Left hindlimb (tissue), 1 donor: ENCODE data around the gene SCAPER.
"Not testable (repeated sequence)": the region's sequence is repeated elsewhere in the genome, so short reads cannot be mapped to it uniquely, and the experiment has no call there.

ENCODE experiments used
- DNase-seq: peaks from one replicate; pipeline ENCODE4 v3.0.0-alpha.2; 2018

Gene SCAPER

GRCh38 chr15:76553102-76553501 lies 352.0 kb downstream of the SCAPER start:
- no peak for DNase-seq

- no peak for DNase-seq
Observed at GRCh38 chr15:76546805-76547204, 358.3 kb downstream of the SCAPER start.

- DNase-seq: no peak
Observed at GRCh38 chr15:76533995-76534394, 371.1 kb downstream of the SCAPER start.

- DNase-seq: no peak
Observed at GRCh38 chr15:76533060-76533820, 371.9 kb downstream of the SCAPER start.

- DNase-seq: no peak
Observed at GRCh38 chr15:76529911-76530310, 375.2 kb downstream of the SCAPER start.

- no peak for DNase-seq
Observed at GRCh38 chr15:76526111-76526510, 379.0 kb downstream of the SCAPER start.

- no peak for DNase-seq
Observed at GRCh38 chr15:76517910-76518309, 387.2 kb downstream of the SCAPER start.

GRCh38 chr15:76514282-76514681 lies 390.9 kb downstream of the SCAPER start:
- no peak for DNase-seq

GRCh38 chr15:76512971-76513370 lies 392.2 kb downstream of the SCAPER start:
- no peak for DNase-seq

- DNase-seq: not testable (repeated sequence)
Observed at GRCh38 chr15:76510663-76511062, 394.5 kb downstream of the SCAPER start.

GRCh38 chr15:76503804-76504203 lies 401.3 kb downstream of the SCAPER start:
- DNase-seq: no peak

- DNase-seq: no peak
Observed at GRCh38 chr15:76503121-76503520, 402.0 kb downstream of the SCAPER start.

GRCh38 chr15:76502678-76503077 lies 402.5 kb downstream of the SCAPER start:
- DNase-seq: no peak

GRCh38 chr15:76502185-76502584 lies 403.0 kb downstream of the SCAPER start:
- not testable (repeated sequence) for DNase-seq

GRCh38 chr15:76501726-76502125 lies 403.4 kb downstream of the SCAPER start:
- DNase-seq: no peak

GRCh38 chr15:76501011-76501410 lies 404.1 kb downstream of the SCAPER start:
- DNase-seq: no peak

- DNase-seq: no peak
Observed at GRCh38 chr15:76495487-76495886, 409.7 kb downstream of the SCAPER start.

- DNase-seq: no peak
Observed at GRCh38 chr15:76492538-76492937, 412.6 kb downstream of the SCAPER start.

- no peak for DNase-seq
Observed at GRCh38 chr15:76483752-76484151, 421.4 kb downstream of the SCAPER start.

GRCh38 chr15:76483018-76483417 lies 422.1 kb downstream of the SCAPER start:
- no peak for DNase-seq

- no peak for DNase-seq
Observed at GRCh38 chr15:76480267-76480666, 424.9 kb downstream of the SCAPER start.

- no peak for DNase-seq
Observed at GRCh38 chr15:76470691-76471090, 434.4 kb downstream of the SCAPER start.

- no peak for DNase-seq
Observed at GRCh38 chr15:76468722-76469121, 436.4 kb downstream of the SCAPER start.

- no peak for DNase-seq
Observed at GRCh38 chr15:76467136-76467535, 438.0 kb downstream of the SCAPER start.

- no peak for DNase-seq
Observed at GRCh38 chr15:76465728-76466127, 439.4 kb downstream of the SCAPER start.
